ENCODE measurements around the gene SEC31A.
"Not testable (repeated sequence)": the region's sequence is repeated elsewhere in the genome, so short reads cannot be mapped to it uniquely, and the experiment has no call there.

SEC31A gene

GRCh38 chr4:82896755-82897154, 5.8 kb upstream of the SEC31A start:
- DNase-seq (ENCODE audit: low read depth) = no peak

- no peak for DNase-seq (ENCODE audit: low read depth)
Observed at GRCh38 chr4:82893942-82894341, 3.0 kb upstream of the SEC31A start.

GRCh38 chr4:82892467-82892802, 1.5 kb upstream of the SEC31A start:
- DNase-seq (ENCODE audit: low read depth) = no peak

GRCh38 chr4:82891707-82892466, 934 bp upstream of the SEC31A start:
- DNase-seq (ENCODE audit: low read depth) = no peak

- DNase-seq (ENCODE audit: low read depth) = no peak
Observed at GRCh38 chr4:82890528-82890900, 439 bp downstream of the SEC31A start.

GRCh38 chr4:82889287-82889686, 1.7 kb downstream of the SEC31A start:
- no peak for DNase-seq (ENCODE audit: low read depth)

GRCh38 chr4:82886147-82886942, 4.6 kb downstream of the SEC31A start:
- DNase-seq (ENCODE audit: low read depth) = no peak

- no peak for DNase-seq (ENCODE audit: low read depth)
Observed at GRCh38 chr4:82885410-82885809, 5.5 kb downstream of the SEC31A start.

GRCh38 chr4:82868572-82868971, 22.4 kb downstream of the SEC31A start:
- DNase-seq (ENCODE audit: low read depth) = no peak

GRCh38 chr4:82866706-82867385, 24.1 kb downstream of the SEC31A start:
- DNase-seq (ENCODE audit: low read depth) = no peak

GRCh38 chr4:82866033-82866432, 24.9 kb downstream of the SEC31A start:
- not testable (repeated sequence) for DNase-seq (ENCODE audit: low read depth)

- no peak for DNase-seq (ENCODE audit: low read depth)
Observed at GRCh38 chr4:82865592-82865991, 25.4 kb downstream of the SEC31A start.

GRCh38 chr4:82864336-82864979, 26.5 kb downstream of the SEC31A start:
- DNase-seq (ENCODE audit: low read depth) = no peak

GRCh38 chr4:82861529-82861928, 29.4 kb downstream of the SEC31A start:
- DNase-seq (ENCODE audit: low read depth) = no peak

GRCh38 chr4:82860487-82860886, 30.5 kb downstream of the SEC31A start:
- not testable (repeated sequence) for DNase-seq (ENCODE audit: low read depth)

GRCh38 chr4:82852751-82853285, 38.1 kb downstream of the SEC31A start:
- no peak for DNase-seq (ENCODE audit: low read depth)

GRCh38 chr4:82851885-82852750, 38.8 kb downstream of the SEC31A start:
- DNase-seq (ENCODE audit: low read depth) = no peak

GRCh38 chr4:82851318-82851717, 39.6 kb downstream of the SEC31A start:
- no peak for DNase-seq (ENCODE audit: low read depth)

- DNase-seq (ENCODE audit: low read depth) = no peak
Observed at GRCh38 chr4:82850684-82851083, 40.3 kb downstream of the SEC31A start.

- DNase-seq (ENCODE audit: low read depth) = no peak
Observed at GRCh38 chr4:82848706-82849105, 42.2 kb downstream of the SEC31A start.

- no peak for DNase-seq (ENCODE audit: low read depth)
Observed at GRCh38 chr4:82842593-82842992, 48.4 kb downstream of the SEC31A start.
